HG03139 (cell line): ENCODE results near the gene CDC42BPG.

ENCODE experiments used
- ATAC-seq: cut with Tn5 transposase; IDR thresholded peaks from one replicate; pipeline ENCODE4 v1.9.1; 2021; ENCODE audit not compliant: unreplicated experiment

The CDC42BPG gene

GRCh38 chr11:64878494-64879243 is 34.2 kb upstream of the CDC42BPG start, which contains the start of gene EHD1:
Gene EHD1, minus strand, starts transcription at chr11:64878621. Its CDS starts 157 bp downstream, at chr11:64878464.
- ATAC-seq = peak; percentile 58

GRCh38 chr11:64878223-64878493 is 33.7 kb upstream of the CDC42BPG start:
- ATAC-seq = peak; percentile 14

GRCh38 chr11:64877390-64878222 is 33.2 kb upstream of the CDC42BPG start:
- no peak for ATAC-seq

- ATAC-seq = no peak
Measured at GRCh38 chr11:64876835-64877341, 32.4 kb upstream of the CDC42BPG start.

GRCh38 chr11:64876229-64876750 is 31.8 kb upstream of the CDC42BPG start:
- ATAC-seq = no peak

GRCh38 chr11:64875369-64876228 is 31.1 kb upstream of the CDC42BPG start:
- ATAC-seq = no peak

GRCh38 chr11:64874308-64875240 is 30.1 kb upstream of the CDC42BPG start:
- ATAC-seq = no peak

- no peak for ATAC-seq
Measured at GRCh38 chr11:64872790-64873488, 28.5 kb upstream of the CDC42BPG start.

GRCh38 chr11:64871492-64871891 is 27.0 kb upstream of the CDC42BPG start:
- no peak for ATAC-seq

- no peak for ATAC-seq
Measured at GRCh38 chr11:64870893-64871466, 26.5 kb upstream of the CDC42BPG start.

GRCh38 chr11:64870176-64870892 is 25.9 kb upstream of the CDC42BPG start:
- no peak for ATAC-seq

- no peak for ATAC-seq
Measured at GRCh38 chr11:64869571-64870175, 25.2 kb upstream of the CDC42BPG start.

- ATAC-seq = no peak
Measured at GRCh38 chr11:64868904-64869570, 24.6 kb upstream of the CDC42BPG start.

- no peak for ATAC-seq
Measured at GRCh38 chr11:64867748-64868462, 23.5 kb upstream of the CDC42BPG start.

- ATAC-seq = no peak
Measured at GRCh38 chr11:64866173-64866491, 21.7 kb upstream of the CDC42BPG start.

- no peak for ATAC-seq
Measured at GRCh38 chr11:64865286-64866172, 21.1 kb upstream of the CDC42BPG start.
